Progenitor cell of endocrine pancreas (in vitro differentiated cells): ENCODE measurements around the gene GALNT16. TPM values are rescaled to one million over a fixed set of nuclear protein-coding genes. Genes with fewer than 3 reads are reported as not detected.

Experiments used
- DNase-seq: peaks from one replicate; pipeline ENCODE4 v3.0.0; 2021; ENCODE audit warnings: low spot score; ENCODE audit not compliant: unreplicated experiment
- H3K27ac Mint-ChIP-seq: 2 replicates; pipeline ENCODE4 v1.8.0; 2021; ENCODE audit warnings: mild to moderate bottlenecking, moderate library complexity, mixed read lengths
- H3K27me3 Mint-ChIP-seq: 2 replicates; pipeline ENCODE4 v1.8.0; 2021; ENCODE audit warnings: mixed read lengths
- H3K36me3 Mint-ChIP-seq: 2 replicates; pipeline ENCODE4 v1.8.0; 2022; ENCODE audit warnings: mixed read lengths; ENCODE audit not compliant: insufficient read depth
- H3K4me1 Mint-ChIP-seq: 2 replicates; pipeline ENCODE4 v1.8.0; 2021; ENCODE audit warnings: low read depth, mixed read lengths
- H3K4me3 Mint-ChIP-seq: 2 replicates; pipeline ENCODE4 v1.8.0; 2021; ENCODE audit warnings: low read depth, mild to moderate bottlenecking, moderate library complexity, mixed read lengths
- H3K9me3 Mint-ChIP-seq: 2 replicates; pipeline ENCODE4 v1.8.0; 2021; ENCODE audit warnings: low read depth, mixed read lengths
- total RNA-seq: library from RNA; stranded (reverse); gene quantifications from 2 replicates; pipeline ENCODE4 v1.2.1, GENCODE V29; 2021
- TF ChIP-seq, protein P1 (sequence below): fragments of 200-600 bp; sonication (generic); IDR thresholded peaks from one replicate; pipeline ENCODE4 v1.5.0; 2021; ENCODE audit warnings: antibody characterized with exemption, mild to moderate bottlenecking; ENCODE audit not compliant: unreplicated experiment

Gene GALNT16
- total RNA-seq, 1 donor from 2014 or later = 12.7 TPM

GRCh38 chr14:69404478-69404877, 144.5 kb downstream of the GALNT16 start:
- Mint-ChIP-seq H3K27me3 (no peaks in the 10 kb centered on the region), H3K4me3 (no peak overlapping the region), H3K36me3 (peaks cover 4% of the 10 kb centered on the region), H3K4me1 (peaks cover 22% of the 10 kb centered on the region), H3K27ac (no peak overlapping the region), H3K9me3 (no peaks in the 10 kb centered on the region)
- TF ChIP-seq, protein P1, sequence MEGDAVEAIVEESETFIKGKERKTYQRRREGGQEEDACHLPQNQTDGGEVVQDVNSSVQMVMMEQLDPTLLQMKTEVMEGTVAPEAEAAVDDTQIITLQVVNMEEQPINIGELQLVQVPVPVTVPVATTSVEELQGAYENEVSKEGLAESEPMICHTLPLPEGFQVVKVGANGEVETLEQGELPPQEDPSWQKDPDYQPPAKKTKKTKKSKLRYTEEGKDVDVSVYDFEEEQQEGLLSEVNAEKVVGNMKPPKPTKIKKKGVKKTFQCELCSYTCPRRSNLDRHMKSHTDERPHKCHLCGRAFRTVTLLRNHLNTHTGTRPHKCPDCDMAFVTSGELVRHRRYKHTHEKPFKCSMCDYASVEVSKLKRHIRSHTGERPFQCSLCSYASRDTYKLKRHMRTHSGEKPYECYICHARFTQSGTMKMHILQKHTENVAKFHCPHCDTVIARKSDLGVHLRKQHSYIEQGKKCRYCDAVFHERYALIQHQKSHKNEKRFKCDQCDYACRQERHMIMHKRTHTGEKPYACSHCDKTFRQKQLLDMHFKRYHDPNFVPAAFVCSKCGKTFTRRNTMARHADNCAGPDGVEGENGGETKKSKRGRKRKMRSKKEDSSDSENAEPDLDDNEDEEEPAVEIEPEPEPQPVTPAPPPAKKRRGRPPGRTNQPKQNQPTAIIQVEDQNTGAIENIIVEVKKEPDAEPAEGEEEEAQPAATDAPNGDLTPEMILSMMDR = no peak
- no peak for DNase-seq

GRCh38 chr14:69404883-69405282, 144.9 kb downstream of the GALNT16 start:
- H3K27ac Mint-ChIP-seq = no peak overlapping the region
- H3K4me1 Mint-ChIP-seq = peaks cover 18% of the 10 kb centered on the region
- TF ChIP-seq, protein P1 = no peak
- H3K36me3 Mint-ChIP-seq = peaks cover 4% of the 10 kb centered on the region
- H3K9me3 Mint-ChIP-seq = no peaks in the 10 kb centered on the region
- DNase-seq = no peak
- no peak overlapping the region for H3K4me3 Mint-ChIP-seq
- H3K27me3 Mint-ChIP-seq = no peaks in the 10 kb centered on the region

- H3K4me1 Mint-ChIP-seq = peaks cover 11% of the 10 kb centered on the region
- no peaks in the 10 kb centered on the region for H3K27me3 Mint-ChIP-seq
- H3K4me3 Mint-ChIP-seq = no peak overlapping the region
- no peak for DNase-seq
- peaks cover 4% of the 10 kb centered on the region for H3K36me3 Mint-ChIP-seq
- no peaks in the 10 kb centered on the region for H3K9me3 Mint-ChIP-seq
- TF ChIP-seq, protein P1 = no peak
- no peak overlapping the region for H3K27ac Mint-ChIP-seq
Measured at GRCh38 chr14:69405762-69406161, 145.8 kb downstream of the GALNT16 start.

Other genes starting within 250 kb of the GALNT16 start
- 90.3 and 92.5 TPM in 2 replicates for gene DCAF5, start 107.0 kb upstream of the GALNT16 start, total RNA-seq
- 40.4 and 44.2 TPM in 2 replicates for gene EXD2, start 68.7 kb upstream of the GALNT16 start, total RNA-seq
- gene ERH, start 138.1 kb downstream of the GALNT16 start, total RNA-seq = 309 and 310 TPM in 2 replicates
- 57.1 and 62.2 TPM in 2 replicates for gene SLC39A9, start 138.5 kb downstream of the GALNT16 start, total RNA-seq
- 1.5 and 2.0 TPM in 2 replicates for gene PLEKHD1, start 224.6 kb downstream of the GALNT16 start, total RNA-seq